GM19463 (cell line): Measurements from ENCODE around the gene TLE1.

ENCODE experiments used
- ATAC-seq: cut with Tn5 transposase; IDR thresholded peaks from one replicate; pipeline ENCODE4 v1.9.1; 2021; ENCODE audit warnings: mild to moderate bottlenecking, moderate library complexity; ENCODE audit not compliant: unreplicated experiment

TLE1 gene

GRCh38 chr9:81557452-81558090 is 131.8 kb downstream of the TLE1 start:
- no peak for ATAC-seq

- ATAC-seq: no peak
These were observed 132.4 kb downstream of the TLE1 start for GRCh38 chr9:81556923-81557322.

- ATAC-seq: no peak
These were observed 136.8 kb downstream of the TLE1 start for GRCh38 chr9:81552581-81552991.

GRCh38 chr9:81550207-81550583 is 139.2 kb downstream of the TLE1 start:
- ATAC-seq: no peak

DNA sequence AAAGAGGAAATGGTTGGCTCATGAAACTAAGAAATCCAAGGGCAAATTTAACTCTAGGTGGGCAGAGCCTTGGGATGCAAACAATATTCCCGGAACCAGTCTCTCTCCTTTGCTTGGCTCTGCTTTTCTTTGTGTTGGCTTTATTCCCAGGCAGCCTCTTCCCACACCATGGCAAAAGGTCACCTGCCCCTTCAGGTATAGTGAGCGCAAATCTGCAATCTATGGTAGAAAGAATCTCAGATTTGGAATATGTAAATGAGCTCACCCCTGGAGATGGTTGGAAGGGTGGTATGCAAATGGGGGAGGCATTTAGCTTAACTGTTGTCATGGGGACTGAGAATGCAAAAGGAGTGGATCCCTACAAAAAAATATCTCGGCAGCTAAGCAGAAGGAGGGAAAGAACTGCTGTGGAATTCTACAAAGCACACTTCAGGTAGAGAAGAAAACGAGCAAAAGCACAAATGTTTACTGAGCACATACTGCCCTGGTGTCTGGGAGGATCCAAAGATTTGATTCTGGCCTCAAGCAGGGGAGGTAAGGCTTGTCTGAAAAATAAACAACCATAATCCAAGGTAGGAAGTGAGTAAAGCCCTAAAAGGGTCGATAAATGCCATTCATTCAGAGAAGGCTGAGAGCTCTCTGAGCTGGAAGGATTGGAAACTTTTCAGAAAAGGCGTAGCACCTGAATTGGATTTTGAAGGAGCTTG is 139.7 kb downstream of the TLE1 start:
- no peak for ATAC-seq

DNA sequence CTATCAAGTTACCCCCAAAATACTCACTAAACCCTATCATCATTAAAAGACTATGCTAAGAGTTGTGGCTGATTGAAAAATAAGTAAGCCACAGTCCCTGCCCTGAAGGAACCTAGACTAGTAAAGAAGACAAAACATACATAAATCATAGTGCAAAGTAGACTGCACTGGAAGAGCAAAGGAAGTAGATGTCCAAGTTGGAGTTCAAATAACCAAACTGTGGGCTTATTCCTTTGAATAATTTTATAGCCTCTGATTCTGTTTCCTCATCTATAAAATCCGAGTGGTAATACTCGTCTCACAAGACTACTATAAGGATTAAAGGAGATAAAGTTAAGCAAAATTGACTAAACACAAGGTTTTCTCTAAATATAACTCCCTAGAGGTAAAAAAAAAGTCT is 140.4 kb downstream of the TLE1 start:
- no peak for ATAC-seq

- ATAC-seq: no peak
These were observed 142.9 kb downstream of the TLE1 start for GRCh38 chr9:81546489-81546888.

DNA sequence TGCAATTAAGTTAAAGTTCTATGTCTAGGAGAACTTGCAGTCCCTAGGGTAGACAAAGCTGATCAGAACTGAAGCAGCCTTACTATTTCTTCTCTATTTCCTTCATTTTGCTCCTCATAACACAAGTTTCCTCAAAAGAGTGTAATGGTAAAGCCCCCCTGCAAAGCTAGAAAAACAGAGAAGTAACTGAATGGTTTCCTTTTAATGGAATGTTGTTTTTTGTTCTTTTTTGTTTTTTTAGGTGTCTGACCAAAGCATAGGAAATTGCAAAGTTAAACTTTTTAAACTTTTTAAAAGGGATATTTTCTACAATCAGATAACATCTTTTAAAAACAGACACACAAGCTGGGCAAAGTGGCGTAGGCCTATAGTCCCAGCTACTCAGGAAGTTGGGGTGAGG is 145.7 kb downstream of the TLE1 start:
- ATAC-seq: no peak

DNA sequence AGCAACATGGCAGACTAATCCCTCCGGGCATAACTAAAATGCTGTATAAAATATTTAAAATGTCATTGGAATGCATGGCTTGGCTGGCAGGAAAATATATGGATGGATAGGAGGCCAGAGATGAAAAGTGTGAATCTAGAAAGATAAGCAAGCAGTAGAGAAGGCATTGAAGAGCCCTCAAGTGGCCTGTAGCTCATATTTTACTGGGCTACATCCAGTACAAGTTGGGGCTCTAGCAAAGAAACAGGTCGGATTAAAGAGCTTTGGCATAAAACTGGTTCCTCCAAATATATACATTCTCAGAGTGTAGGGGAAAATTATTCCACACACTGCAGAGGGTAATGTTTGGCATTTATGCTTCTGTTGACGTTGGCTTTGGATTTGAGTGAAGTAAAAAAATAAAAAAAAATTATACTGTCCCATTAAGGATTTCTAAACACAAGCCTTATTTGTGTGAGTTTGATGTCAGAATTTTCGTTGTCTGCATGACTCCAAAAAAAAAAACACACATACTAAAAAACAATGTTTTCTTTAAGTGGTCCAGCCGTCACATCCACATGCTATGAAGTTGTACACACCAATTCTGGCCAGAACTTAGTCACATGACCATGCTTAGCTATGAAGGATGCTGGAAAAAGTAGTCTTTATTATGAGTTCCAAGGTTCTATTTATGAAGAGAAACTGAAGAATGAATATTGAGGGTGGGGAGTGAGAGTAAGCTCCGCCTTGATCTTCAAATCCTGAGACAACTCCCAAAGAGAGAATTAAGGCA is 147.0 kb downstream of the TLE1 start:
- ATAC-seq: no peak

DNA sequence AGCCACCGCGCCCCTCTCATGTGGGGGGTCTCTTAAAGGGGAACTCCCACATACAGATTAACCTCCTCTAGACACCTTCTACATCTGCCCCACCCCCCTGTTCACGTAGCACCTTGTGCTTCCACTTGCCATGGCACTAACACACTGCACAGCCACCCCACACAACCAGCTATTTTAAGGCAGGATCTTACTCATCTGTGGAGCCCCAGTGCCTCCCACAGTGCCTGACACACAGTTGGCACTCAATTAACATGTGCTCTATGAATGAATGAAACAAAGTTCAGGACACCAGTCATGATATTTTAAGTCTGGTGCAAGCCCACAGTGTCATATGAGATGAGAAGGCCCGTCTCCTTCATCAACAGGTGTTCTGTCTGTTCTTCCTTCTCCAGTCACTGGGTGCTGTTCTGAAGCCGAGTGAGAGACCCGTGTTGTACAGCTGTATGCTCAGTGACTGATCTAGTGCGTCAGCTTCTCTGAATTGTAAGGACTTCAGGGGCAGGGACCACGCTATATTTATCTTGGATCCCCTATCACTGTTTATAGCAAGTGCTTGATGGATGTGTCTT is 149.1 kb downstream of the TLE1 start:
- ATAC-seq: no peak

DNA sequence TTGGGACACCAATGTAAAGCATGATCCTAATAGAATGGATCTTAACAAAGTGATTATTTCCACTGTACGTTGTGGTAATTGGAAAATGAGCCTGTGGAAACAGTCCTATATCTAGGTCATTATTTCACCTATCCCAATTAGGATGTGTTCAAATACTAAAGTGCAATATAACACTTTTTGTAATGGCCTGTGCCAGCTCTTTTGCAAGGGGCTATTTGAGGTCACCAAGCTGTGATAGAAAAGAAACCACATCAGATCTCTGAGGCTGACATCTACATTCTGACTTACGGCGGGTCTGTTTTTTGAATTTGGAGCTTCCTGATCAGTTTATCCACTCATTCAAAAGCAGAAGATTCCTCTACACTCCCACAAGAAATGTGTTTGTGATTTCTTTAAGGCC is 150.0 kb downstream of the TLE1 start:
- no peak for ATAC-seq

DNA sequence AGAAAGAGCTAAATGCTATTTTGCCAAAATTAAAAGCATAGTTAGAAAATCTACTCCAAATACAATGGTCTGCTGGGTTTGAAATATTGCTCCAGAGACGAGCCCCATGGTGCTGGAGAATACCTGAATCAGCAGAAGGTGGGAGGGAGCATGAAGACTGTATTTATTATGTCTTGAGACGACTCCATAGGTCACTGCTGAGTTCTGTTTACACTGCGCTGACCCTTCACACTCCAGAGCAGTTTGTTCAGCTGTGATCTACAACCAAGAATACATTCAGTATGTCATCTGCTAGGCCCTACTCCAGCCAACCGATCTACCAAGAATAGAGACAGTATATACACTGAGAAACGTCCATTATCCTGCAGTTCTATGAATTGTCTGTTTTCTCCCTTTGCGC is 150.5 kb downstream of the TLE1 start:
- ATAC-seq: no peak

- no peak for ATAC-seq
These were observed 151.4 kb downstream of the TLE1 start for GRCh38 chr9:81537964-81538363.

- ATAC-seq: no peak
These were observed 152.9 kb downstream of the TLE1 start for GRCh38 chr9:81536242-81537025.

DNA sequence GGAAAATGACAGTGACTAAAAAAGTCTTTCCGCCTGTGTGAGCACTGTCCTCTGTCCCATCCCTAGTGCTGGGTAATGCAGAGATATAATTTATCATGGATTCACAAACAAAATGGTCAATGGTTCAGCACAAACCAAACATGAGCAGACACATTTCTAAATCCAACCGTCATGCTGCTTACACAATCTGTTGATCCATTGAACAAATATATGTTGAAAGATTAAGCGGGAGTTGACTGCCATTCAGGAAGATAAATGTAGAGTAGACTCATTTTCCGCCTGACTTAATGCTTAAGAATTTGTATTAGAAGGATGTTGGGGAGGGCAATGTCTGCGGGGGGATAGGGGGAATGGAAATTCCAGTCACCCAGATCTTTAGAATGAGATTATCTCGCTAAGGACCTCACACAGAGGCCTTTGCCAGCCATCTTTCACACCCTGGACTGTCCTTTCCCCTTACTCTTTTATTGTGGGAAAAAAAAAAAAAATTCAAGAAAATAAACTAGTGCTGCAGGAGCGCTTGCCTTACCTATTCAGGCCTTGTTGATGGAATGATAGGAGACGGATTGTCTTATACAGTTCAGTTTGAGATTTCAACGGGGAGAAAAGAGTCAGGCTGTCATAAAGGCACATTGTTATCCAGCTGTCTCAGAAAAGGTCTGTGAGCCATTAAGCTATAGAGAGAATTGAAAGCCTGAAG is 153.7 kb downstream of the TLE1 start:
- ATAC-seq: no peak

DNA sequence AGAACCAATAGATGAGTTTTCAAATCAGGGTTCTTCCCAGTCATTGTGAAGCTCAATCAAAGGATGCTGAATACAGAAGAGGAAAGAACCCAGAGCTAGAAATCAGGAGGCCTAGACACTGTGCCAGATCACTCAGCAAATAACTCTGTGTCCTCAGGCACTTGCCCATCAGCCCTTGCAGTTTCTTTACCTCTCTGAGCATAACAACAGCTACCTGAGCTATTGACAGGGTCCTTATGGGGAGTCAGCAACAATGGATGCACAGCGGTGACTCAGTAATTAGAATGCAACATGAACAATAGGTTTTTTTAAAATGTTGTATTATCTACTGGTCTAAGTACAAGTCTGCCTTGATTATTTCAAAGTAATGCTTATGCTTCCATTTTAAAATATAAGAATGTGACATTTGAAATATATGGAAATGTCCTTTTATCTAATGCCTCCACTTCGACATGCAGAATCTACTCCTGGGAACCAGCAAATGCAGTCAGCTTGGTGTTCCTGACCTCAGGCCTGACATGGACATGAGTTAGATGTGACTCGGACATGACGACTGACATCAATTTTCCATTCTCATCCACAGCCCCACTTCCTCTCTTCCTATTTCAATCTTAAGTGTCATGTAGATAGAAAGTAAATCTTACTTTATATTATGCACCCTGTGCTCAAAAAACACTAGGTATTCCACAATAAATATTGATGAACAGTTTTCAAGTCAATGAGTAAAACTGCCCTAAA is 155.0 kb downstream of the TLE1 start:
- ATAC-seq: no peak
